ENCODE data around the gene TRAF2. TPM values are rescaled to one million over a fixed set of nuclear protein-coding genes. Genes with fewer than 3 reads are reported as not detected.

TRAF2 gene, protein sequence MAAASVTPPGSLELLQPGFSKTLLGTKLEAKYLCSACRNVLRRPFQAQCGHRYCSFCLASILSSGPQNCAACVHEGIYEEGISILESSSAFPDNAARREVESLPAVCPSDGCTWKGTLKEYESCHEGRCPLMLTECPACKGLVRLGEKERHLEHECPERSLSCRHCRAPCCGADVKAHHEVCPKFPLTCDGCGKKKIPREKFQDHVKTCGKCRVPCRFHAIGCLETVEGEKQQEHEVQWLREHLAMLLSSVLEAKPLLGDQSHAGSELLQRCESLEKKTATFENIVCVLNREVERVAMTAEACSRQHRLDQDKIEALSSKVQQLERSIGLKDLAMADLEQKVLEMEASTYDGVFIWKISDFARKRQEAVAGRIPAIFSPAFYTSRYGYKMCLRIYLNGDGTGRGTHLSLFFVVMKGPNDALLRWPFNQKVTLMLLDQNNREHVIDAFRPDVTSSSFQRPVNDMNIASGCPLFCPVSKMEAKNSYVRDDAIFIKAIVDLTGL
- 10 to 100 TPM; 18.9 to 27.3 TPM for total RNA-seq

DNA sequence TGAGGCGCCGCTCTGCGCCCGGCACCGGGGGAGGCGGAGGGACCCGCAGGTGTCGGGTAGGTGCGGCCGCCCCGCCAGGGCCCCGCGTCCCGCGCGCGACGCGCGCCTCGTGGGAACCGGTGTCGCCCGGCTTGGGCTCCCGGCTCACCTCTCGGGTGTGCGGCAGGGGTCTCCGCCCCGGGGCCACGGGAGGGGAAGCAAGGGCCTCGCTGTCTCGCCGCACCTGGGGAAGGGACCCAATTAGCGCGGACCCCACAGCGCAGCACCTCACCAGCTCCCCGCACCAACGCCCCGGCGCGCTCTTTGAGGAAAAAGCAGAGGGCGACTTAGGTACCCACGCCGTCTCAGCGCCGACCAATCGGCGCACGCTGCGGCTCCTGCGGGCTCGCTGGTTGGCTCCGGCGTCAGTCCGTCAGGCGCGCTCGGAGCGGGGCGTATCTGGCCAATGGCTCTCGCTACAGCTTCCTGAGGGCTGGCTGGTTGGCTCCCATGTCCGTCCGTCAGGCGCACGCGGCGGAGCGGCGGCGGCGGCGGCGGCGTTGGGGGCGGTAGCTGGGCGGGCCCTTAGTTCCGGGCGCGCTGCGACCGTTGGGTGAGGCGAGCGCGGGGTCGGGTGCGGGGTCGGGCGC lies at the start of gene TRAF2:
TRAF2 (plus strand) TSS at position 567 of the 629 bp plus-strand sequence. CDS start 12,225 bp downstream, outside the sequence.

GRCh38 chr9:136842380-136842948 lies 43.9 kb upstream of the TRAF2 start, which contains the start of gene AJM1:
Gene AJM1 (plus strand): TSS chr9:136842478. CDS start chr9:136844415, 1,937 bp downstream.

GRCh38 chr9:136849038-136849959 lies 37.0 kb upstream of the TRAF2 start, which contains the start of gene PHPT1:
Gene PHPT1 (plus strand): TSS chr9:136849409. CDS start chr9:136849431, 22 bp downstream.

GRCh38 chr9:136851941-136852663 lies 34.2 kb upstream of the TRAF2 start, which contains the start of gene MAMDC4:
Gene MAMDC4 (plus strand): TSS chr9:136852346. CDS start chr9:136852417, 71 bp downstream.

GRCh38 chr9:136944519-136945332 lies 58.4 kb downstream of the TRAF2 start, which contains the start of the genes C8G and FBXW5:
Gene C8G (plus strand): TSS chr9:136945243. CDS start chr9:136945321, 78 bp downstream.
Gene FBXW5 (minus strand): TSS chr9:136944738. CDS start chr9:136944083, 655 bp downstream.

DNA sequence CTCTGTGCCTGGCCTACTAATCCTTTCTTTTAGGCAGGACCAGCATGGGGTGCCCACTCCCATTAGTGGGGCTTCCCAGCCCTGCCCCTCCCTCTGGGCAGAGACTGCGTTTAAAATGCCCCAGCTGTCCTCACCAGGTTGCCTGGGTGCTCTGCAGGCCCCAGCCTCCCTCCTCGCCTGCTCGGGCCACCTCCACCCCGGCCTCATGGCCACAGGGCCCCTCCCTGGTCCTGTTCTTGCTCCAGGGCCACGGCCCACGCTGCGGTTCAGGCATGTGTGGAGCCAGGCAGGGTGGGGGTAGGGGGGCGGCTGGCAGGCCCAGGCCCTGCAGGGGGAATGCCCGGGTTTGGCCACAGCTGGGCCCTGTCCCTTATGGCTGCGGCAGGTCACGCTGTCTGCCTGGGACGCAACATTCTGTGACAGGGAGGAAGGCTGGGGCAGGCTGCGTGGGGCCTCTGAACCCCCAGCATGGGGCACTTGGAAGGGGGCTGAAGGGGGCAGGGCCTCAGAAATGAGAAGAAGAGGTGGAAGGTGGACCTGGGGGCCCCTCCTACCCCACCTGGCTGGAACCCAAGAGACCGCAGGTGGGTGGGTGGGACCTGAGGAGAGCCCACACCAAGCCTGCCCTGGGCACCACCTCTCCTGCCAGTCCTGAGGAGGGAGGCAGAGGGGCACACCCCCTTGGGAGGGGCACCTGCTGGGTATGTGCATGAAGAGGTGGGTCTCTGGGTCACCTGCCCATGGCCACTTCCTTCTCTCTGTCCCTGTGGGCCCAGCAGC lies 65.4 kb downstream of the TRAF2 start, which contains the start of gene LCN12:
LCN12 (plus strand) TSS at position 733 of the 780 bp plus-strand sequence. CDS start 55 bp downstream, outside the sequence.

Small RNA genes within 50 kb of the gene (small RNA-seq; reads per million reads assigned to genes)
- gene MIR4479, result 0.23 to 0.47 reads per million in 2 donors

Other genes starting within 250 kb of the TRAF2 start
- 10 to 100 TPM in 1 of 2 donors, 1 to 10 TPM in 1; 5.9 to 18.3 TPM for gene EGFL7, start 223.6 kb upstream of the TRAF2 start, total RNA-seq
- gene AGPAT2, start 199.1 kb upstream of the TRAF2 start, total RNA-seq, result 10 to 100 TPM; 48.2 to 67.3 TPM
- 10 to 100 TPM in 1 of 2 donors, 1 to 10 TPM in 1; 8.6 to 11.7 TPM for gene DIPK1B, start 173.9 kb upstream of the TRAF2 start, total RNA-seq
- not detected for gene LCN10, start 143.6 kb upstream of the TRAF2 start, total RNA-seq
- not detected for gene LCN6, start 138.0 kb upstream of the TRAF2 start, total RNA-seq
- gene LCN8, start 128.3 kb upstream of the TRAF2 start, total RNA-seq, result not detected
- not detected for gene LCN15, start 122.0 kb upstream of the TRAF2 start, total RNA-seq
- 10 to 100 TPM; 42.3 to 55.4 TPM for gene TMEM141, start 95.2 kb upstream of the TRAF2 start, total RNA-seq
- under 1 TPM; 0.67 to 0.69 TPM for gene CCDC183, start 90.2 kb upstream of the TRAF2 start, total RNA-seq
- 100 to 1,000 TPM in 1 of 2 donors, 10 to 100 TPM in 1; 84.3 to 100 TPM for gene RABL6, start 78.6 kb upstream of the TRAF2 start, total RNA-seq
- gene AJM1, start 44.0 kb upstream of the TRAF2 start, total RNA-seq, result under 1 TPM; 0.33 to 0.34 TPM
- gene PHPT1, start 37.1 kb upstream of the TRAF2 start, total RNA-seq, result 10 to 100 TPM; 40.0 to 51.6 TPM
- gene MAMDC4, start 34.2 kb upstream of the TRAF2 start, total RNA-seq, result under 1 TPM; 0.67 to 0.69 TPM
- gene EDF1, start 20.2 kb upstream of the TRAF2 start, total RNA-seq, result 100 to 1,000 TPM; 181 to 217 TPM
- 100 to 1,000 TPM; 140 to 142 TPM for gene FBXW5, start 58.2 kb downstream of the TRAF2 start, total RNA-seq
- gene C8G, start 58.7 kb downstream of the TRAF2 start, total RNA-seq, result under 1 TPM in 1 of 2 donors, not detected in 1; under 0.01 TPM
- gene LCN12, start 65.8 kb downstream of the TRAF2 start, total RNA-seq, result not detected
- gene PTGDS, start 91.0 kb downstream of the TRAF2 start, total RNA-seq, result not detected
- gene LCNL1, start 96.5 kb downstream of the TRAF2 start, total RNA-seq, result not detected
- gene PAXX, start 105.9 kb downstream of the TRAF2 start, total RNA-seq, result 10 to 100 TPM; 15.1 to 20.6 TPM
- gene CLIC3, start 110.1 kb downstream of the TRAF2 start, total RNA-seq, result not detected
- gene ABCA2, start 141.7 kb downstream of the TRAF2 start, total RNA-seq, result 10 to 100 TPM in 1 of 2 donors, 1 to 10 TPM in 1; 6.0 to 15.5 TPM
- gene FUT7, start 145.6 kb downstream of the TRAF2 start, total RNA-seq, result not detected
- 1 to 10 TPM; 4.8 to 5.7 TPM for gene NPDC1, start 159.7 kb downstream of the TRAF2 start, total RNA-seq
- gene ENTPD2, start 167.5 kb downstream of the TRAF2 start, total RNA-seq, result not detected
- gene SAPCD2, start 184.0 kb downstream of the TRAF2 start, total RNA-seq, result 10 to 100 TPM in 1 of 2 donors, 1 to 10 TPM in 1; 5.5 to 12.0 TPM
- gene UAP1L1, start 191.0 kb downstream of the TRAF2 start, total RNA-seq, result 10 to 100 TPM; 27.0 to 34.4 TPM
- 10 to 100 TPM; 44.3 to 55.7 TPM for gene MAN1B1, start 200.5 kb downstream of the TRAF2 start, total RNA-seq
- 100 to 1,000 TPM in 1 of 2 donors, 10 to 100 TPM in 1; 90.9 to 110 TPM for gene DPP7, start 228.2 kb downstream of the TRAF2 start, total RNA-seq

Measured in melanocyte of skin (primary cell).